Bladder microvascular endothelial cell (primary cell): ENCODE data around the gene ATP5MK. TPM values are rescaled to one million over a fixed set of nuclear protein-coding genes. Genes with fewer than 3 reads are reported as not detected.

Experiments used
- total RNA-seq: library from RNA; depleted of rRNA; stranded (reverse); fragments of >200 nt; gene quantifications from 2 replicates; pipeline ENCODE4 v1.2.3, GENCODE V29; 2014

ATP5MK gene
- total RNA-seq, result 116 and 140 TPM in 2 replicates

GRCh38 chr10:103396067-103396788 is at the start of gene ATP5MK, which contains the start of gene PDCD11:
Gene ATP5MK (minus strand): TSS chr10:103396475. CDS start chr10:103392457, 4,018 bp downstream.
Gene PDCD11 (plus strand): TSS chr10:103396626. CDS start chr10:103398427, 1,801 bp downstream.

GRCh38 chr10:103367782-103368518 is 28.3 kb downstream of the ATP5MK start, which contains the start of gene TAF5:
Gene TAF5 (plus strand): TSS chr10:103367976. CDS start chr10:103367990, 14 bp downstream.

GRCh38 chr10:103350517-103351260 is 45.6 kb downstream of the ATP5MK start, which contains the start of gene PCGF6:
Gene PCGF6 (minus strand): TSS chr10:103351140. CDS start chr10:103351066, 74 bp downstream.

Other genes with a start within 250 kb of the ATP5MK start
- gene NT5C2, start 203.2 kb downstream of the ATP5MK start, total RNA-seq, result 55.5 and 113 TPM in 2 replicates
- gene RPEL1, start 150.6 kb downstream of the ATP5MK start, total RNA-seq, result 0.06 TPM in 1 of 2 replicates, not detected in the other
- gene INA, start 119.3 kb downstream of the ATP5MK start, total RNA-seq, result under 0.01 and 0.06 TPM in 2 replicates
- 8.3 and 11.7 TPM in 2 replicates for gene PCGF6, start 45.3 kb downstream of the ATP5MK start, total RNA-seq
- gene TAF5, start 28.5 kb downstream of the ATP5MK start, total RNA-seq, result 4.9 and 5.7 TPM in 2 replicates
- 22.2 and 52.0 TPM in 2 replicates for gene PDCD11, start 151 bp upstream of the ATP5MK start, total RNA-seq
- 13.6 and 15.5 TPM in 2 replicates for gene CALHM2, start 55.9 kb upstream of the ATP5MK start, total RNA-seq
- gene CALHM1, start 62.4 kb upstream of the ATP5MK start, total RNA-seq, result not detected in 2 replicates
- gene CALHM3, start 82.8 kb upstream of the ATP5MK start, total RNA-seq, result not detected in 2 replicates
- gene NEURL1, start 97.2 kb upstream of the ATP5MK start, total RNA-seq, result under 0.01 and 0.06 TPM in 2 replicates